GM12801 (cell line): ENCODE data around the gene MACROD2.

Experiments
- CTCF ChIP-seq: IDR thresholded peaks from one replicate; pipeline ENCODE4 v1.5.1; 2011; ENCODE audit warnings: control low read depth; ENCODE audit not compliant: insufficient read length; ENCODE audit errors: extremely low read depth

The MACROD2 gene

GRCh38 chr20:14740380-14740779, 745.1 kb downstream of the MACROD2 start:
- no peak for TF ChIP-seq CTCF

GRCh38 chr20:14741616-14742015, 746.3 kb downstream of the MACROD2 start:
- TF ChIP-seq CTCF, result no peak

- TF ChIP-seq CTCF, result no peak
Observed at GRCh38 chr20:14744723-14745122, 749.4 kb downstream of the MACROD2 start.

GRCh38 chr20:14745830-14746229, 750.5 kb downstream of the MACROD2 start:
- TF ChIP-seq CTCF, result no peak

GRCh38 chr20:14751191-14751590, 755.9 kb downstream of the MACROD2 start:
- TF ChIP-seq CTCF, result no peak

- no peak for TF ChIP-seq CTCF
Observed at GRCh38 chr20:14757728-14758127, 762.4 kb downstream of the MACROD2 start.

GRCh38 chr20:14758356-14758755, 763.0 kb downstream of the MACROD2 start:
- TF ChIP-seq CTCF, result no peak

GRCh38 chr20:14759979-14760378, 764.7 kb downstream of the MACROD2 start:
- TF ChIP-seq CTCF, result no peak
